K562 (cell line): ENCODE data around the gene SCGB1D1. TPM values are rescaled to one million over a fixed set of nuclear protein-coding genes. Genes with fewer than 3 reads are reported as not detected.

Experiments used
- ARID4B ChIP-seq: sonication (generic); formaldehyde crosslinking; IDR thresholded peaks from 2 replicates; pipeline ENCODE4 v1.8.0; 2022; ENCODE audit warnings: mild to moderate bottlenecking, missing genetic modification reagents
- ATF7 ChIP-seq: fragments of 450-650 bp; IDR thresholded peaks from 2 replicates; pipeline ENCODE4 v1.7.1; 2014; ENCODE audit warnings: mild to moderate bottlenecking, moderate library complexity
- HSF4 ChIP-seq: fragments of 250-450 bp; sonication (Bioruptor Pico); IDR thresholded peaks from 2 replicates; pipeline ENCODE4 v2.1.2; 2022; ENCODE audit warnings: mild to moderate bottlenecking, moderate library complexity, borderline replicate concordance
- KDM1A ChIP-seq, 2 experiments: fragments of 450-650 bp; IDR thresholded peaks; 2 replicates each; pipeline ENCODE4 v1.6.1; 2016; ENCODE audit warnings: mild to moderate bottlenecking in 2 of 2
- MEIS2 ChIP-seq: fragments of 450-650 bp; IDR thresholded peaks from 2 replicates; pipeline ENCODE4 v1.6.1; 2014; ENCODE audit warnings: mild to moderate bottlenecking; ENCODE audit not compliant: partially characterized antibody
- RFX1 ChIP-seq: fragments of 450-650 bp; IDR thresholded peaks from 2 replicates; pipeline ENCODE4 v1.6.1; 2016; ENCODE audit warnings: mild to moderate bottlenecking, moderate library complexity
- SMAD4 ChIP-seq: fragments of 250-450 bp; sonication (Bioruptor Pico); conservative IDR thresholded peaks from 2 replicates; pipeline ENCODE4 v1.8.0; 2021; ENCODE audit warnings: inconsistent platforms, mild to moderate bottlenecking, moderate library complexity
- SPI1 ChIP-seq: IDR thresholded peaks from 2 replicates; pipeline ENCODE4 v1.6.1; 2011; ENCODE audit warnings: low read depth, low read length, control low read depth, borderline replicate concordance
- UBTF ChIP-seq, 2 experiments: IDR thresholded peaks; 2 replicates each; pipeline ENCODE4 v1.6.1; 2012; ENCODE audit warnings: improper control_type of control experiment in 2 of 2, low read depth in 2 of 2, low read length in 2 of 2, borderline replicate concordance in 1 of 2
- ZNF445 ChIP-seq: fragments of 250-450 bp; sonication (Bioruptor Pico); IDR thresholded peaks from 2 replicates; pipeline ENCODE4 v1.4.0; 2020; ENCODE audit warnings: low read depth, mild to moderate bottlenecking, moderate library complexity
- ZNF830 ChIP-seq: fragments of 250-450 bp; sonication (Bioruptor Pico); IDR thresholded peaks from 2 replicates; pipeline ENCODE4 v1.5.0; 2021; ENCODE audit warnings: mild to moderate bottlenecking
- polyA plus RNA-seq, 8 experiments: library from polyadenylated mRNA; depleted of rRNA in 4 of 8; stranded (reverse) in 5 of 8; unstranded in 3 of 8; fragments of >200 nt; fragmentation: Nextera tagmentation in 2 of 8; fragmentation: Illumina TruSeq in 1 of 8; extraction: Ambion mirVana in 2 of 8; extraction: Trizol in 1 of 8; gene quantifications; 2 replicates each; pipeline versions ENCODE4 v1.2.1 to v1.2.3, GENCODE V29; 2011 to 2014; ENCODE audit warnings: inconsistent platforms in 1 of 8, missing spikeins in 1 of 8
- total RNA-seq, 7 experiments: library from RNA; depleted of rRNA in 6 of 7; stranded (reverse); fragments of >200 nt in 6 of 7; fragmentation: Illumina TruSeq in 2 of 7; extraction: Trizol in 2 of 7; gene quantifications; 2 replicates each; pipeline versions ENCODE4 v1.2.1 to v1.2.3, GENCODE V29; 2011 to 2021; ENCODE audit warnings: low replicate concordance in 1 of 7
- TF ChIP-seq, protein P1 (sequence below): fragments of 250-450 bp; sonication (Bioruptor Pico); IDR thresholded peaks from 2 replicates; pipeline ENCODE4 v1.8.0; 2022; ENCODE audit warnings: inconsistent platforms, mild to moderate bottlenecking, moderate library complexity, borderline replicate concordance
- TF ChIP-seq, protein P2 (sequence below): IDR thresholded peaks from 2 replicates; pipeline ENCODE4 v1.6.1; 2012; ENCODE audit warnings: low read depth, low read length, improper control_type of control experiment, borderline replicate concordance
- TF ChIP-seq, protein P3 (sequence below): IDR thresholded peaks from 2 replicates; pipeline ENCODE4 v1.6.1; 2011; ENCODE audit not compliant: insufficient read length; ENCODE audit errors: extremely low read depth

The SCGB1D1 gene
- total and polyA plus RNA-seq, 9 of the 15 experiments (the other 6 are each of a cell fraction or from before 2014, with no cell fraction given): not detected

- TF ChIP-seq ARID4B (CRISPR knock-in tag) (no peak), ZNF830 (CRISPR knock-in tag) (no peak), SPI1 (no peak), ATF7 (0 out of 2 replicates have a peak, but pooled peaks have one; percentile 16), MEIS2 (peak; percentile 40), RFX1 (no peak), KDM1A (IDR thresholded peaks at IDR 0.05) (no peak), ZNF445 (CRISPR knock-in tag) (no peak), UBTF (IDR thresholded peaks at IDR 0.05; ENCODE audit: borderline replicate concordance in 1 of 2, low read depth in 2 of 2, low read length in 2 of 2) (0 out of 4 replicates have a peak, but pooled peaks of 1 of the 2 experiments have one; percentile 44), HSF4 (CRISPR knock-in tag) (no peak), SMAD4 (CRISPR knock-in tag) (no peak)
- TF ChIP-seq, protein P1, sequence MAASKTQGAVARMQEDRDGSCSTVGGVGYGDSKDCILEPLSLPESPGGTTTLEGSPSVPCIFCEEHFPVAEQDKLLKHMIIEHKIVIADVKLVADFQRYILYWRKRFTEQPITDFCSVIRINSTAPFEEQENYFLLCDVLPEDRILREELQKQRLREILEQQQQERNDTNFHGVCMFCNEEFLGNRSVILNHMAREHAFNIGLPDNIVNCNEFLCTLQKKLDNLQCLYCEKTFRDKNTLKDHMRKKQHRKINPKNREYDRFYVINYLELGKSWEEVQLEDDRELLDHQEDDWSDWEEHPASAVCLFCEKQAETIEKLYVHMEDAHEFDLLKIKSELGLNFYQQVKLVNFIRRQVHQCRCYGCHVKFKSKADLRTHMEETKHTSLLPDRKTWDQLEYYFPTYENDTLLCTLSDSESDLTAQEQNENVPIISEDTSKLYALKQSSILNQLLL (CRISPR knock-in tag): no peak
- TF ChIP-seq, protein P2, sequence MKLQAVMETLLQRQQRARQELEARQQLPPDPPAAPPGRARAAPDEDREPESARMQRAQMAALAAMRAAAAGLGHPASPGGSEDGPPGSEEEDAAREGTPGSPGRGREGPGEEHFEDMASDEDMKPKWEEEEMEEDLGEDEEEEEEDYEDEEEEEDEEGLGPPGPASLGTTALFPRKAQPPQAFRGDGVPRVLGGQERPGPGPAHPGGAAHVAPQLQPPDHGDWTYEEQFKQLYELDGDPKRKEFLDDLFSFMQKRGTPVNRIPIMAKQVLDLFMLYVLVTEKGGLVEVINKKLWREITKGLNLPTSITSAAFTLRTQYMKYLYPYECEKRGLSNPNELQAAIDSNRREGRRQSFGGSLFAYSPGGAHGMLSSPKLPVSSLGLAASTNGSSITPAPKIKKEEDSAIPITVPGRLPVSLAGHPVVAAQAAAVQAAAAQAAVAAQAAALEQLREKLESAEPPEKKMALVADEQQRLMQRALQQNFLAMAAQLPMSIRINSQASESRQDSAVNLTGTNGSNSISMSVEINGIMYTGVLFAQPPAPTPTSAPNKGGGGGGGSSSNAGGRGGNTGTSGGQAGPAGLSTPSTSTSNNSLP: 0 out of 2 replicates have a peak, but pooled peaks have one; percentile 20
- TF ChIP-seq, protein P3, sequence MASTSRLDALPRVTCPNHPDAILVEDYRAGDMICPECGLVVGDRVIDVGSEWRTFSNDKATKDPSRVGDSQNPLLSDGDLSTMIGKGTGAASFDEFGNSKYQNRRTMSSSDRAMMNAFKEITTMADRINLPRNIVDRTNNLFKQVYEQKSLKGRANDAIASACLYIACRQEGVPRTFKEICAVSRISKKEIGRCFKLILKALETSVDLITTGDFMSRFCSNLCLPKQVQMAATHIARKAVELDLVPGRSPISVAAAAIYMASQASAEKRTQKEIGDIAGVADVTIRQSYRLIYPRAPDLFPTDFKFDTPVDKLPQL: no peak
Measured at GRCh38 chr11:62171261-62171723, 18.7 kb upstream of the SCGB1D1 start (continued).
